OCI-M2 (cell line): ENCODE measurements around the gene LIPG.

Source experiments
- DNase-seq: peaks from one replicate; lab custom pipeline; 2025; ENCODE audit not compliant: unreplicated experiment; lab: John Stamatoyannopoulos, UW

Gene LIPG

DNA sequence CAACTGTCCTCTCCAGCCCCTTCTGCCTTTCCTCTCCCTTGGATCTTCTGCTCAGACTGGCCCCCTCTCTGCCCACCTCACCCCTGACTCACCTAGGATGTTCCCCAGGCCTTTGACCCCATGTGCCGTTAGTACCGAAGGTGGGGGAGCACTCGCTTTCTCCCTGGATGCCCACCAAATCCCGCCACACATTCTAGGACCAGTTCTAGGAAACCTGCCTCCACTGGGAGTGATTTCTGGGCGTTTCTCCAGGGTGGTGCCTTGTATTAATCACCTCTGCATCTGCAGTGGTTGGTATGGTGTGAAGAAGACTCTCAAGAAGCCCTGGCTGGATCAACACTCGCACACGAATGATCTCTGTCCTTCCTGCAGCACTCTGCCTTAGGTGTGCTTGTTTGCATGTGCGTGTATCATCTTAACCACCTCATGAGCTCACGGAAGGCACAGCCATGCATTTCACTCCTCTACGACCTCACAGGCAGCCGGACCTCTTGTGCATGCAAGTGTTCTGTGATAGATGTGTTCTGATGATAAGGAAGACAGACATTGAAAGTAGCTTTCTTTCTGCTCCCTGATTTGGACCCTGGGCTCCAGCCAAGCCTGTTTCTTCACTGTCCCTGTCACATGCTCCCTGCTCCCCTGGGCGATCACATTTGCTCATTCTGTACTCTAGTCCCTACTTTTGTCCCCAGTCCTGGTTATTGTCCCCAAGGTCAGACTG, 69.4 kb downstream of the LIPG start:
- DNase-seq: no peak

GRCh38 chr18:49632588-49632987, 70.7 kb downstream of the LIPG start:
- no peak for DNase-seq

DNA sequence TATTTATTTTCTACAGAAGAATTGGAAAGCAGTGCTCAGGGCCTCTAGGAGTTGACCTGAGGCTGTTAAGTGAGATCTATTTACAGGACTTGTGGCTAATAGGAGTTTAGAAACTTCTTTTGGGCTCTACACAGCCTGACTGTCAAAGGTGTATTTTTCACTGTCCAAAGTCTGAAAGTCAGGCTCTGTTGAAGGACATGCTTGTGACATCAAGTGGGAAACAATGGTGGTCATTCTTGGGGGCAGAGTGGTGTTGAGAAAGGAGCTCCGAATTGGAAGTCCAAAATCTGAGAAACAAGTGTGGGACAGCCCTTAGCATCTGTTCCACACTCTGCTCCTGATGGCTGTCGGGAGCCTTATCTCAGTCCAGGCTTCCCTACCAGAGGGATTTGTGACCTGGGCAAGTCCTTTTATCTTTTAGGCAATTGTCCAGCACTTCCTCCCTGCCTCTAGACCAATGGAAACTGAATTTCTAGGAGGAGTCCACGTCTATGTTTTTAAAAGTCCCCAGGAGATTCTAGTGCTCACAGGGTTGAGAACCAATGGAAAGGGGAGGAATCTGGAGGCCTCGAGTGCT, 76.4 kb downstream of the LIPG start:
- DNase-seq: no peak

- no peak for DNase-seq
Observed at GRCh38 chr18:49638891-49639557, 77.2 kb downstream of the LIPG start.

DNA sequence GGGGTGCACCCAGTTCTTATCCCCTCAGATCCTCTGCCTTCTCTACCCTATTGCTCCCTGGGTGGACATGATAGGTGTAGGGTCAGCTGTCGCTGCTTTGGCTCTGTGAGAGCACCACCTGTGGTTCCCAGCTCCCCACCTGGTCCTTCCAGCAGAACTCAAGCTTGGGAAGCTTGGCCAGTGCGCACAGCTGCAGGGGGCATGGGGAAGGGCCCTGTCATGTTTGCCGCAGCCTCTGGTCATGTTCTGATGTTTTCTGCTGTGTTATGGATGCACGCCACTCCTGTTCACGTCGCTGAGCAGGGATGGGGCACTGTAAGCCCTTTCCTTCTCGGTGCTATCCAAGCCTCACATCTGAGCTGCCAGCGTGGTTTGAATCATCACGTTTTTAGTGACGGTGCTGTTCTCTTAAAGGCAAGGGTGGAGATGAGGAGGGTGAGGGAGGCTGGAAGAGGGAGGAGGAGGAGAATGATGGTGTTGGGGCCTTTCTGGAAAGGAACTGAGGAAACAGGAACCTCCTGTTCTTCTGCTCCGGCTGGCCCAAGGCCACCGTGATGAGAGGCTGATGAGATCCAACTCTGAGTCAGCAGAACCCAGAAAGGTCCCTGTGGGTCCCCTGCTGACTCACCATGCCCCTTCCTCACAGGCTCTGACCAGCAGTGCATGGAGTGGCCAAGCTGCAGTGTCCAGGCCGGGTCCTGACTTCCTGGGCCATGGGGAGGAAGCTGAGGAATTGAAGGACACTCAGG, 78.0 kb downstream of the LIPG start:
- no peak for DNase-seq

DNA sequence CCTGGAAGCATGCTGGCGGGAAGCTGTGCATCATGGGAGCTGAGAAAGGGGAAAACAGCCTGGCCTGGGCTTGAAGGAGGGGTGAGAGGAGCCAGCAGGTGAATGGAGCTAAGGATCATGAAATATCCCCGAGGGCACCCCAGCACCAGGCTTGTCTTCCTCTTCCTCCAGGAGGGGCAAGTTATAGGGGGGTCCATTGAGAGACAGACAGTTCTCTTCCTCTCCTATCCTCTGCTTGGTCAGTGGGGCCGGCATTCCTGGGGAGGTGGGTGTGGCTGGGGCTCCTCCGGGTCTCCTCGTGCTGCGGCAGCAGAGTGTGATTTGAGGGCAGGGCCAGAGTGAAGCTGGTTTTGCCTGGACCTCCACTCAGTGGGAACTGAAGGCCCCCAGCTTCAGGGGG, 78.9 kb downstream of the LIPG start:
- no peak for DNase-seq

DNA sequence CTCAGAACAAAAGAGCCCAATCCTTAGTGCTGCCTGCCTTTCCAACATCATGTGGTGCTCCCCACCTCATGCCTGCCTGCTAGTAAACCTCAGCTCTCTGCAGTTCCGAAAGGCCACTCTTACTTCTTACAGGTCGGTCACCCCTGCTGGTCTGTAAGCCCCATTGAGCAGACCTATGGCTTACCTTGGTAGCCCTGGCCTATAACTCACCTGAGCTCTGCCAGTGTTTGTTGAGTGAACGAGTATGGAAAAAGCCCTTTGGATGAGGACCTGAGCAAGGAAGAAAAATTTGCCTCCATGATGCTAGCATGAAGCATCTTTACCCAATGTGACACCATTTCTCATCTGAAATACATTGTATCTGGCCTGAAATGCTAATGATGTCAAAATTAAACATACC, 83.3 kb downstream of the LIPG start:
- DNase-seq: no peak

DNA sequence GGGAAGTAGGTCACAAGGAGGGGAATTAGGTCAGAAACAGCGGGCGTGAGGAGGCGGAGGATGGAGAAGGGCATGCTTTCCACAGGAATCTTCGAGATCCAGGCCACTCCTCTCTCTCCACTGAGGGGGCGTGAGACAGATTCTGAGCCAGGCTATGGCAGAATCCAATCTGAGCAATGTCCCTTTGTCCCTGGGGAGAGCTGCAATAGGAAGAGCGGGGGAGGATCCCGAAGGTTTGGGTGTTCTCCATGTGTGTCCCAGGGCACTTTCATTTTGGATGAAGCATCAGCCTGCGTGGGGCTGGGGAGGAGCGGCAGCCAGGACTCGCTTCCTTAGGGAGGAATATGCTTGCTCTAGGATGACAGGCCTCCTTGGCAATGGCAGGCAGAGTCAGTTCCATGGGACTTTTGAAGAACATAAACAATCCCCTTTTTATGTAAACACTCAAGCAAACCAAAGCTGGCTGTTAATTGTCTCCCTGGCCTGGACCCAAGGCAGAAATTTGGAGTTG, 84.0 kb downstream of the LIPG start:
- DNase-seq: no peak

DNA sequence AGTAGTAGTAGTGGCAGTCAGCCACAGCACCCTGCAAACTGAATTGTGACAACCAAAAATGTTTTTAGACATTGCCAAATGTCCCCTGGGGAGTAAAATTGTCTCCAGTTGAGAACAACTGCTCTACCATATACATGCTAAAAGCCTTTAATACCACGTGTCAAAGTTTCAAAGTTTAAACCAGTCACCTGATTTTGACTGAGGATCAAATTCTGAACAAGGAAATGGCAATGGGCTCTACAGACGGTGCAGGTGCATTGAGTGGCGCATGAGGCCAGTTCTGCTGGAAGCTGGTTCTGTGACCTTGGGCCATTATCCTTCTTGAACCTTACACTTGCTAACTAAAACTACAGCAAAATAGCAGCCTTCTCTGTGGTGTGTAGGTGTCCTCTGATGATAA, 85.0 kb downstream of the LIPG start:
- DNase-seq: no peak

- no peak for DNase-seq
Observed at GRCh38 chr18:49647496-49648168, 85.8 kb downstream of the LIPG start.

DNA sequence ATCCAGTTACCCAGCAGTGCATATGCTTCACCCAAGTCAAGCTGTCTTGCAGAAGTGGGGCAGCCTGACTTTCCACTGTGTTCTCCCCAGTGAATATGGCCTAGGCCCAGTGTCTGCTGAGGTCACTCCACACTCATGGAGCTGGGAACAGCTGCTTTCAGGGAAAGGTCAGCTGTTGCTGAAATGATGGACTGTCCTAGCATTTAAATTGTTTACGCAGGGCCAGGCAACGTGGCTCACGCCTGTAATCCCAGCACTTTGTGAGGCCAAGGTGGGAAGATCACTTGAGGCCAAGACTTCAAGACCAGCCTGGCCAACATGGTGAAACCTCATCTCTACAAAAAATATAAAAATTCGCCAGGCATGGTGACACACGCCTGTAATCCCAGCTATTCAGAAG, 86.5 kb downstream of the LIPG start:
- no peak for DNase-seq
